ENCODE data around the gene HOXB3.

HOXB3 gene

GRCh38 chr17:48567209-48567608 is 22.8 kb downstream of the HOXB3 start:
- DNase-seq: no peak

GRCh38 chr17:48566717-48567116 is 23.3 kb downstream of the HOXB3 start:
- DNase-seq: no peak

GRCh38 chr17:48565925-48566710 is 23.9 kb downstream of the HOXB3 start:
- no peak for DNase-seq

GRCh38 chr17:48565022-48565554 is 25.0 kb downstream of the HOXB3 start:
- no peak for DNase-seq

- no peak for DNase-seq
These were observed 25.6 kb downstream of the HOXB3 start for GRCh38 chr17:48564188-48565021.

GRCh38 chr17:48563867-48564187 is 26.2 kb downstream of the HOXB3 start:
- no peak for DNase-seq

GRCh38 chr17:48563385-48563838 is 26.6 kb downstream of the HOXB3 start:
- no peak for DNase-seq

DNA sequence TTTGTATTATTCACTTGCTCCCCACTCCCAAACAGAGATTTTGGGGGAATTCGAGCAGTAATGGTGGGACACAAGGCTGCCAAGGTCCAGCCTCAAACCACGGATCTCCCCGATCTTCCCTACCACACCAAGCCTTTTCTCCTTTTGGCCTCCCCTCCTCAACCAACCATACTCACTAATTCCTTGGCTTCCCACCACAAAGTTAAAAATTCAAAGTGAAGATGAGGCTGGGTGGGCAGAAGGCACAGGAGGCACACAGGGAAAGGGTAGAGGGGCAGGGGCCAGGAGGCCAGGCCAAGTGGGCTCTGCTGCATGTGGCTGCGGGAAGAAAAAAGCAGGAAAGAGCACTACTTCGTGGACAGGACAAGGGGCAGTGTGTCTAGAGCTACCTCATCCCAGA is 27.1 kb downstream of the HOXB3 start:
- DNase-seq: no peak

DNA sequence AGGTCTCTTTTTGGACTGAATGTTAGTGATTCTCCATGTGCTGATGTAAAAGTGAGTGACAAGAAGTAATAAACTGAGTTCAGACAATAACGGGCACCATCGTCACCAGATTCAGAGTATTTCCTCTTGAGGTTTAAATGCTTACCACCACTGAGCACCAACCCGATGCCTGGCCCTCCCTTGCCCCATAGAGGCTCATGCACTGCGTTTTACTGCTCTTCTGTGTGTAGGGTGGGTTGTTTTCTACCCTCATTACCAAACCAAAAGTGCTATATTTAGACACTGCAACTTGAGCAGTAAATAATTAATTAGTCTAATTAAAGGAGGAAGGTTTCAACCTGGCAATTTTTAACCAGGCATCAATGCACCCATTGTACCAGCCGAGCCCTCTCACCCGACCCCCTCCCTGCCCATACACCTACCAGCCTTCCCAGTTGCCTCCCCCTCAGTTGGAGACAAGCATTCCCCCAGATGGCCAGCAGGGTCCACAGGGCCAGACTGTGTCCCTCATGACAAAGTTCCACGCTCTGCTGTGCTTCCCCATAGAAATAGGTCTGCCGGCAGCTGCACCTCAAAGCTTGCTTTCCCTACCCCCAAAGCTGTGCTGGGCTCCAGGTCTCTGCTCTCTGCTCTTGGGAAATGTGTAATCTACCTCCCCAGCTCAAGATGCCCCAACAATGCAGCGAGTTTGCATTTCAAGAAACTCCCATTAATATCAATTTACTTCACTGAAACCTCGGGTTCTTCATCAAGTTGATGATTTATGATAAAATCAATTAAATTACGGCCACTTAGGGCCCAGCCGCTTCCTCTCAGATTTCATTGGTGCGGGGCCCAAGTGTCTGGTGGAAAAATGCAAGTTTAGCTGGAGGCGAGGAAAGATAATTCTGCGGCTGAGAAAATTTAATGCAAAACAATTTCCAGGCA is 27.9 kb downstream of the HOXB3 start:
- DNase-seq: no peak

GRCh38 chr17:48559840-48560817 is 29.9 kb downstream of the HOXB3 start:
- DNase-seq: no peak

DNA sequence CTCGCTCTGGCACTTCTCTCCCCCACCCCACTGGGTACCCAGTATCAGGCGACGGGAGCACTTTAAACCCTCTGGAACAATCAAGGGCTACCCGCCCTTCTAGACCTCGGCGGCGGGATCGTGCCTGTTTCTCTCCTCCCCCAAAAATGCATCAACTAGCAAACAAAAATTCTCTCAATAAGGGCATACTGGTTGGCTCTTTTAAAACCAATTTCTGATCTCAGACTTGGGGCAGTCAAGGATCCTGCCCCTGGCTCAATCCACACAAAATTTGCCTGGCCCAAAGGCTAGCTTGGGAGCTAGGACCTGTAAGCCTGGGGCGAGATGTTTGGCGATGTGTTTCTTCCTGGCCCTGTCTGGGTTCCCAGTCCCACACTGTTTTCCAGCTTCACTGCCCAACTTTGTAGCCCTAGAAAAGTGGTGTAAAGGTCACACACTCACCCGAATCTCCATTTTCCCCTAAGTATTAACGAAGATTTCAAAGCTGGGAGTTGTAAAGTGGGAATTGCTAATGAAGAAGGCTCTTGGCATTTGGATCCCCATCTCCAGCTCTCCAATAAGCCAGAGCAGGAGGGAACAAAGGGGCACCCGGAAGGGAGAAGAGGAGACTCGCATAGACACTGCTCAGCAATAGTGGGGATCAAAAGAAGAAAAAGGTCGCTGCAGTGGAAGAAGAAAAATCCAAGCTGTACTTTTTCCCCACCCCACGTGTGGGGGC is 30.8 kb downstream of the HOXB3 start:
- DNase-seq: no peak

DNA sequence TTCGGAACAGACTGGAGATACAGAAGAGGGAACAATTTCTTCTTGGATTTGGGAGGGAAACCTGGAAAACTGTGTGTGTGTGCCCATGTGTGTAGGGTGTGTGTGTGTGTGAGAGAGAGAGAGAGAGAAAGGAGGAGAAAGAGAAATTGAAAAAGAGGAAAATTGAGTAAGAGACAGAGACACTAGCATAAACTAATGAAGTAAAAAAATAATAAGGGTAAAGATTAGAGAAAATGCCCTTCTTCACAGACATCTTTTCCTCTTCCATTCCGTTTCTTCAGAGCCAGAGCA is 31.3 kb downstream of the HOXB3 start:
- no peak for DNase-seq

GRCh38 chr17:48558057-48558830 is 31.8 kb downstream of the HOXB3 start:
- no peak for DNase-seq

- DNase-seq: no peak
These were observed 33.3 kb downstream of the HOXB3 start for GRCh38 chr17:48556576-48557401.

- no peak for DNase-seq
These were observed 33.8 kb downstream of the HOXB3 start for GRCh38 chr17:48556229-48556575.

DNA sequence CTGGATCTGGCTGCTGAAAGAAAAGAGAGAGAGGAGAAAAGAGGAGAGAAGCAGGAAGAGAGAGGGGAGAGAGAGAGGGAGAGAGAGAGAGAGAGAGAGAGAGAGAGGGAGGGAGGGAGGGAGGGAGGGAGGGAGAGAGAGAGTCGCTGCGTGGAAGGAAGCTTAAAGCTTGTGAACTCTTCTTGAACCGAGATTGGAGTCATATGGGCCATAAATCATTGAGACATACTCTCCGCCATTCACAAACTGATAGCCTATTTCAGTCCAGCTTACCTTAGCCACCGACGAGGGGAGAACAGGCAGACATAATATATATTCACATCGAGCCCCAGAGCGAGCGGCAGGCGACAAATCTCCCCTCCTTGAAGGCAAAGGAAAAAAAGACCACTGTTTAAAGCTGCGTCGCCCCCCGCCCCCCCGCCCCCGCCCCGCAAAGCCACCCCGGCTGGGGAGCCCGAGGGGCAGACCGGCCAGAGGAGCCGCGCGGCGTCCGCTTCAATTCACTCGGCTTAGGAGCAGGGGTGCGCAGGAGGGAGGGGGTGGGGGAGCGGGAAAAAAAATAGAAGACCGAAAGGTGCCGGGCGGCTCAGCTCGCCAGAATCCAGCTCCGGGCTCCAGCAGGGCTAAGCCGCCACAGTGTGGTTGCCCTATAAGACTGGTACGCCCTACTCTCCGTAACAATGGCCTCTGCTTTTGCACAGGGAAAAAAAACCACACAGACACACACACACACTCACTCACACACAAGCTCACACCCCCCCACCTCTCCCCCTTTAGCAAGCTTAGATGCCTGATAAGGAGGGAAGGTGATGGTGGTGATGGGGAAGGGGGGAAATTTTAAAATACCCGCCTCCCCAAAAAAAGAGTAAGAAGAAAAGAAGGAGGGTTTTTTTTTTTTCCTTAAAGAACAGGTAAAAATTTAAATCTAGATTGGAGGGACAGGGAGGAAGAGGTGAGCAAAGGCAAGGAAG is 34.5 kb downstream of the HOXB3 start:
- DNase-seq: no peak

GRCh38 chr17:48554412-48555257 is 35.4 kb downstream of the HOXB3 start:
- no peak for DNase-seq

Measured in activated CD4-positive, alpha-beta T cell treated with anti-CD3 and anti-CD28 coated beads, Interleukin-2, amount 50 U/mL, for 4 hours (primary cell).